ENCODE measurements around the gene DLGAP4.

GRCh38 chr20:36264426-36265246 is 41.5 kb upstream of the DLGAP4 start:
- TF ChIP-seq CTCF (optimal IDR thresholded peaks at IDR 0.05 in 1 of 3, IDR thresholded peaks at IDR 0.05 in 1 of 3, conservative IDR thresholded peaks at IDR 0.05 in 1 of 3; ENCODE audit: extremely low read depth in 1 of 3, insufficient read depth in 2 of 3, low read length in 3 of 3) (no peak), EZH2 (IDR thresholded peaks at IDR 0.05; ENCODE audit: low read length) (no peak)
